Cardiac fibroblast (primary cell): Measurements from ENCODE around the gene SLC15A2.

Experiments
- DNase-seq, 2 donors: peaks; one replicate each; pipeline versions ENCODE4 v3.0.0 to v3.0.0-alpha.2; 2010; ENCODE audit warnings: low read depth in 2 of 2
- H3K4me3 ChIP-seq, 2 donors: replicated peaks in 1 of 2; 1 replicate in 1 of 2; 2 replicates in 1 of 2; pipeline ENCODE4 v1.5.1; 2011; ENCODE audit warnings: low read depth in 2 of 2, low read length in 2 of 2, mild to moderate bottlenecking in 2 of 2, moderate library complexity in 1 of 2
- CTCF ChIP-seq: IDR thresholded peaks from one replicate; pipeline ENCODE4 v1.5.1; 2011; ENCODE audit warnings: low read depth, mild to moderate bottlenecking, low read length, inconsistent platforms

SLC15A2 gene

DNA sequence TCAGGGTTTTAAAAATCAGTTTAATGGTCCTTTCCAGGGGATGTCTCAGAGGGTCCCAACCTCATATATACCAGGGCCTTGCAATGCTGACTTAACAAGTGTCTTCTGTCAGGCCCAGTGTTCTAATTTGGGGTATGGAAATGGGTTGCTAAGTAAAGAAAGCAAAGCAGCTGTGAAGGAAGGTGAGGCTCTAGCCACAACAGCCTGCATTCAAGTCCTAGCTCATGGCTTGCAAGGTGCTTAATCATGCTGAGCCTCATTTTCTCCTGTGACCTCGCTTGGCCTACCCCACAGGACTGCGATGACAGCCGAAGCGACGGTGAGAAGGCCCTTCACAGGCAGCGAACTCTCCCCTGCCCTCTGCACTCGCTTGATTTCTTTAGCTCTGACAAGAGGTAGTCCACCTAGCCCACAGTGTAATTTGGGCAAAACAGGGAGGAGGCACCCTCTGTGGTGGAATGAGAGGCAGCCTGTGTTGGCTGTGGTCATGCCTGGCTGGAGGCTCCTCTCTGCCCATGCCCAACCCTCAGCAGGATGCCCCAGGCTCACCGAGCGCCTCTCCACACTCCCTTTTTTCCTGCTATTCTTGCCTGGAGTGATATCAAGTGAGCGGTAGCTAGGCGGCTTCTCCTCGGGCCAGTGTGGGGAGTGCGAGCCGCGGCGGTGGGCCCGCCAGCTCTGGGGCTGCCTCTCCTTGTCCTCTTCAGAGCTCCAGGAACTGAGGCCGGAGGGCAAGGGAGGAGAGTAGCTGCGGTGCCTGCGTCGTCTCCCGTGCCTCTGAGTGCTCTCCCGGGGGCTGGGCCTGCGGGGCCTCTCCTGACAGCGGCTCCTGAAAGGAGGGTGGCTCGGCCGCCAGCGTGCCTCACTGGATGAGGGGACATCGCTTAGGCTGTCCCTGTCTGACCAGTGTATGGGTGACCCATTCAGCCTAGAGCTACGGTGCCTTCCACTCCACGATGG, 98.7 kb downstream of the SLC15A2 start:
- no peak overlapping the region for H3K4me3 ChIP-seq
- TF ChIP-seq CTCF: no peak
- no peak for DNase-seq
